CD4-positive, alpha-beta T cell treated with Interleukin-17A for 4 hours (primary cell): ENCODE results near the gene WDR48.

Experiments used
- DNase-seq: peaks from one replicate; pipeline ENCODE4 v3.0.0-alpha.2; 2020; ENCODE audit warnings: mixed read lengths

WDR48 gene

DNA sequence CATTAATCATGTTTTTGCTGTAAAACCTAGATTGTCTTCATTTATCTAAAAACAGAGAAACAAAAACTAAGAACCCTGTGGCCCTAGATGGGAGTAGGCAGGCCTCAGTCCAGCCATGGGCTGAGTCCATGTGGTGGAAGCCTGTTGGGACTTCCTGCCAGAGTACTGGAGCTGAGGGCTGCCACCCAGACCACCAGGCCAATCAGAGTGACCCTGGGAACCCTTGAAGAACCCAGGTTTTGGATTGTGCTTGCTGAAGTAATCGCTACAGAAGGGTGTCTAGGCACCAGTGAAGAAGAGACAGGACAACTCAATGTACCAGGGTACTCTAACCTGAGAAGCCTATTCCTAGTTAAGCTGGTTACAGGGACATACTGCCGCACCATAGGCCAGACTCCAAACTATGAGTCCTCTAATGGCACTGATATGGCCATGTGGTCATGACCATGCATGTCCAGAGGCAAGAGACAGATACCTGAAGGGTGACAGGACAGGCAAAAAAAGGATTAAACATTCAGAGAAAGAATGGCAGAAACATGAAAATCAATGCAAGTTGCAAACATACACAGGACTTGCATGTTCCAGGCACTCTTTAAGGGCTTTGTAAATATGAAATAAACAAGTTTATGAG lies 88.6 kb downstream of the WDR48 start:
- DNase-seq = no peak

DNA sequence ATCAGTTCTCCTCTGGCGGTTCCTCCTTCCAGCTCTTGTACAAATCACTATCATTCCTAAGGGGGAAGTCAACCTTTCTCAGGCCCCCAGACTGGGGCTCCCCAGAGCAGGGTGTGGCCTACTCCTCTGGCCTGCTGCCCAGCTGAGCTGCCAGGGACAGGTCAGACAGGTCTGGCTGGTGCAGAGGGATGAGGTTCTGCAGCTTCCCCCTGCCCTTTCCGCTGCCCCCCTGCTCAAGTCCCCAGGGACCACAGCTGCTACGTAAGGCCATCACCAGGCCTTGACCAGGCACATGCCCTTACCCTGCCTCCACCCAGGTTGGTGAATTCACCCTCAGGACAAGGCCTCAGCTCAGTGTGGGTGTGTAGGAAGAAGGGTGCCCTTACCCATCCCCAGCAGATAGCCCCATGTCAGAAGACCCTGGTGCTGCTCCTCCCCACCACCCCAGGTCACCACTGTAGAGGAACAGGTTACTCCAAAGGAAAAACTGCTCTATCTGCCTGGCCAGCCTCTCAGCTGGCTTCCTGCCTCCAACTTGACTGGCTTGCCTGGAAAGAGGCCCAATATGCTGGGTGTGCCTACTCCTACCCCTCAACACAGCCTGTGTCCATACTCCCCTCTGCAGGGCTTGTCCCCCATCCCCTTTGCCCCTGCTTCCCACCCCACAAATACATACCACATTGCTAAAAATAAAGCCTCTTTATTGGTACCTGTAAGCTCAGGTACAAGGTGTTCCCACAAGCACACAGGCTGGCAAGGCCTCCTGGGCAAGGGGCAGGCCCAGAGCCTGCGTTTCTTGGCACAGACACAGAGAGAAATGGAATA lies 89.6 kb downstream of the WDR48 start:
- no peak for DNase-seq

DNA sequence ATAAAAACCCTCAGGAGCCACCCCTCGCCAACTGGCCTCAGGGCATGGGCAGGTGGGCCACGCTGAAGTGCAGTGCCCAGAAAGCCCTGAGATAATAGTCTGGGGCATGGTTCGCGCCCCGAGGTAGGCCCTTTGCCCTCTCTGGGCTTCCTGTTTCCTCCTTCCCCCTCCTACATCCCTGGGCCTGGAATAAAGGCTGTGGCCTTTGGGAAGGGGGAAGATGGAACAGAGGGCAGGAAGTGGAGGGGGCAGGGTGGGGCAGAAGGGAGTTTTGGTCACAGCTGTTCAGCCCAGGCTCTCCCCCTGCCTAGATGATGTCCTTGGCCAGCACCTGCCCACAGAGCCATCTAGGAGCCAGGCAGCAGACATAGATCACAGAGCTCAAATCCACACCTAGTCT lies 90.3 kb downstream of the WDR48 start:
- DNase-seq = no peak

DNA sequence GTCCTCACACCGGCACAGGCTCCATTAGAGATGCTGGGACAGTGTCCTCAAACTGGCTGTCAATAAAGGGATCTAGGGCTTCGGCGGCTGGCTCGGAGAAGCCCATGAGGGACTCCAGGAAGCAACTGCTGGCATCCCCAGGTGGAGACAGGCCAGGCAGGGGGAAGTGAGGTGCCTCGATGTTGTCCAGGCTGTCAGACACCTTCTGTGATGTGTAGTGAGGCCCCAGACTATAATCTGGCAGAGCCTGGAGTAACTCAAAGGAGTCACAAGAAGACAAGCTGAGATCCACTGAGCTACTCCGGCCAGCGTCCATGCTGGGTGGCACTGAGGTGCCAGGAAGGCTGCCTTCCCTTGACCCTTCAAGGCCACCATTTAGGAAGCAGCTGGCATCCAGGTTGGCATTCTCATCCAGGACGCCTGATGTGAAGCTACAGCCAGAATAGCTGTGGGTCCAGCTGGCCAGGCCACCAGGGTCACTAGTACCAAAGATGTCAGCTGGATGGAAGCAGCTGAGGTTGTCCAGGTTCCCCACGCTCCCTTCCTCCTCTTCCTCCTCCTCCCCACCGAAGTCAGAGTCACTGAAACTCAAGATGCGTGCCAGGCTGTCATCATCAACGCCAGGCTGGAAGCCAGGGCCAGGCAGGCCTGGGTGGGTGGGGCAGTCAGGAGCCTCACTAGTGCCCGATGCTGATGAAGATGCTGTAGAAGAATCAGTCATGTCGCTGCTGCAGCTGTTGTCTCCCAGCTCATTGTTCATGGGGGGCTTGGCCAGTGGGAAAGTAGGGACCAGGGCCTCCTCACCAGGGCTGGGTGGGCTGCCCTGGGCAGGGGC lies 91.5 kb downstream of the WDR48 start:
- no peak for DNase-seq

DNA sequence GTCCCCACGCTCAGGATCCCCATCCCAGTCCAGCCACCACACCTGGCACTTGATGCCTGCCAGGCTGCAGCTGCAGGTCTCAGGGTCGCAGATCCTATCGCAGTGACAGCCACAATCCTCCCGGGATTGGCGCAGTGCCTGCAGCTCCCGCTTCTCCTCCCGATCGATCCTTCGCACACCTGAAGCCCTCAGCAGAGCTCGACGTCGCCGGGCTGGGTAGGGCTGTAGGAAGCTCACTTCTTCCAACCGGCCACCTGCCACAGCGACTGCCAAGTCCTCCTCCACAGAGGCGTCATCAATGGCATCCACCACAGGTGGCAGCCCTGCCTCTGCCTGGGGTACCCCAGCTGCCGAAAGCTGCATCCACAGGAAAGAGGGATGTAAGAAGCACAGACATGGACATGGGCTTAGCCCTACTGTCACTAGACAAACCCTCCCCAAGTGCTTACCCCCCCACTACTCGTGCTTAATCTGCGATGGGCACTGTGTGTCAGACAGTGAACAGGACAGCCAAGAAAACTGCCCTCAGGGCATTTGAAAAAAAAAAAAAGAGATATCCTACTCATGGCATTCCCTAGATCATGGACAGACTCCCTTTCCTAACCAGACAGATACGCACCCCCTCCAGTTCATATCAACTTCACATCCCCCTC lies 92.4 kb downstream of the WDR48 start:
- DNase-seq = no peak

DNA sequence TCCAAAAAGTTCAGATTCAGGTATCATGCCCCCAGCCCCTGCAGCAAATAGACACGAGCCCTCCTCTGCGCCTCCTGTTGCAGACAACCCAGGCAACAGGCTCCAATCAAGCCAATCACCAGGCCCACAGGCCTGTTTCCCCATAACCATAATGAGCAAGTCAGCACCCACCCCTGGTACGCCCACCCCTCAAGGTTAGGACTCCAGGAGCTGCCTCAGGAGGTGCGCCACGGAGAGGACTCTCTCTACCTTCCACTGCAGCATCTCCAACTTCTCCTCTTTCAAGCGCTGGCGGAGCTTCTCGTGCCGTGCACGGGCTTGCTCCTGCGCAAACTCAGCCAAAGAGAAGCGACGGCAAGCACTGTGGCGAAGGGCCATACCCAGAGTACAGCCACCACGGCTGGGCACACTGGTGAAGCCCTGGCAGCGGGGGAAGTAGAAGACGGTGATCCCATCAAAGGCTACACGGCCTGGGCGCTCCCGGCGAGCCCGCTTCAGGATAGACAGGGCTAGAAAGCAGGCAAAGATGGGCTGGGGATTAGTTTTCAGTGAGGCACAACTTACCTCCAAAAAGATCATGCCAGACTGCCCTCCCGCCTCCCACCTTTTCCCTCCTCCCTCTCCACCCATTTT lies 93.0 kb downstream of the WDR48 start:
- no peak for DNase-seq

DNA sequence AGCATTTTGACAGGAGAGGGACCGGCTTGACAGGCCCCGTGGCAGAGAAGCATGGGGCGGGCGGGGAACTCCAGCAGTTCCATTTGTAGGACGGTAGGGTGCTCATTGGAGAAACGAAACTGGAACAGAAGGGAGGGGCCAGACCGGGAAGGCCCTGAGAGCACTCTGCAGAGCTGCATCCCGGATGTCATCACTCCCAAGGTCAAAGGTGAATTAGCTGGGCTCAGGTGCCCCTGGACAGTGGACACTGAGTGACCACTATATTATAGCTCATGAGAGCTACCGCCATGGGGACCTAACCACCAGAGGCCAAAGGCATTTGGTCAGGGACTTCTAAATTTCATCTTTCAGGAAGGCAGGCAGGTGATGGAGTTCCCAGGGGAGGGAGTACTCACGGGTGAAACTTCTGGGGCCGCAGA lies 94.3 kb downstream of the WDR48 start:
- DNase-seq = no peak
